Activated CD8-positive, alpha-beta memory T cell treated with anti-CD3 and anti-CD28 coated beads for 36 hours (primary cell): ENCODE data around the gene ZBTB6. TPM values are rescaled to one million over a fixed set of nuclear protein-coding genes. Genes with fewer than 3 reads are reported as not detected.

Experiments used
- CTCF ChIA-PET: fragments of 350-600 bp; sonication (Branson Sonifier 250); formaldehyde crosslinking; loops from one replicate; lab custom pipeline; 2021; ENCODE audit warnings: antibody characterized with exemption; lab: Charles Lee
- POLR2A ChIA-PET: fragments of 350-600 bp; sonication (Branson Sonifier 250); formaldehyde crosslinking; loops from one replicate; lab custom pipeline; 2021; ENCODE audit warnings: antibody characterized with exemption; lab: Charles Lee
- total RNA-seq, 2 experiments: library from RNA; stranded (reverse); gene quantifications; one replicate each; pipeline ENCODE4 v1.2.3, GENCODE V29; 2021

Gene ZBTB6
- total RNA-seq, 2 experiments from 2014 or later: 9.7 to 10.5 TPM

DNA sequence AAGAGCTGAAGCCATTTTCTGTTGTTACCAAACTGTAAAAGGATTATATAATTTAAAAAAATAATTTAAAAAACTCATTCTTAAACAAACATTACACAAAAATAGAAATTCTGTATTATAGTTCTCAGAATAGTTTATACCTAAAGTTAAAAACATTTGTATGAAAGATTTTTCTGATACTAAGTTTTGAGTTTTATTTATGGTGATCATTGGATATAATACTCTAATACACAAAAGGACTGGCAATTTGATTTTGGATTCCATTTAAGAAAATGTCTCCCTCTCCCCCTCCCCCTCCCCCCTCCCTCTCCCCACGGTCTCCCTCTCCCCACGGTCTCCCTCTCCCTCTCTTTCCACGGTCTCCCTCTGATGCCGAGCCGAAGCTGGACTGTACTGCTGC lies 47.0 kb downstream of the ZBTB6 start:
- CTCF ChIA-PET: no interaction called here
- POLR2A ChIA-PET: no interaction called here

DNA sequence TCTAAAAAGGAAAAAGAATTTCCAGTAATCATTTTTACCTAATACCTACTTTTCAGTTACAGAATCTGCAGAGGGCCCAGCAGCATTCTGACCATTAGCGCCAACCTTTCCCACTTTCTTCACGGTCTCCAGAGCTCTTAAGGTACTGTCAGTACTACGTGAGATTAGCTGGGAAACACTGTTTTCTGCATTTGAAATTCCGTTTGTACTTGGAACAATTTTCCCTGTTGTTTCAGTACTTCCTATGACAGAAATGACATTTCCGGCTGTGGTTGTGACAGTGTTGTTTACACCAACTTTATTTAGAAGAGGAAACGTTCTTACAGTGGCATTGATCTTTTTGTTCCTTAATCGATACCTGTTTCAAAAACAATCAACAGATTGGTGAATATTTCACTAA lies 47.8 kb downstream of the ZBTB6 start:
- ChIA-PET POLR2A (no interaction called here), CTCF (no interaction called here)

DNA sequence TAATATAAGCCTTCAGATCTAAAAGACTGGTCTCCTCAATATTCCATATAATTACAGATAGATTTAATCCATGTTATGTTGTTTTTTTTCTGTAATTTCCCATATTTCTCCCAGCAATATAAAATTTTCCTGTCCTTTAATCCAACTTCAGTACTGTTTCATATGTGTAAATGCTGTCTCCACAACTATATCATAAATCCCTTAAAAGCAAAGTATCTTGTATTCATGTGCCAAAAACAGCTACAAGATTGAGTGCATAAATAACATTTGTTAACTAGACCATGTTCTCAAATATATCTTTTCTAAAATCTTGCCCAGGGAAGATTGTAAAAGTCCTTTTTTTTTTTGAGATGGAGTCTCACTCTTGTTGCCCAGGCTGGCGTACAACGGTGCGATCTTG lies 49.7 kb downstream of the ZBTB6 start:
- ChIA-PET CTCF (no interaction called here), POLR2A (no interaction called here)

DNA sequence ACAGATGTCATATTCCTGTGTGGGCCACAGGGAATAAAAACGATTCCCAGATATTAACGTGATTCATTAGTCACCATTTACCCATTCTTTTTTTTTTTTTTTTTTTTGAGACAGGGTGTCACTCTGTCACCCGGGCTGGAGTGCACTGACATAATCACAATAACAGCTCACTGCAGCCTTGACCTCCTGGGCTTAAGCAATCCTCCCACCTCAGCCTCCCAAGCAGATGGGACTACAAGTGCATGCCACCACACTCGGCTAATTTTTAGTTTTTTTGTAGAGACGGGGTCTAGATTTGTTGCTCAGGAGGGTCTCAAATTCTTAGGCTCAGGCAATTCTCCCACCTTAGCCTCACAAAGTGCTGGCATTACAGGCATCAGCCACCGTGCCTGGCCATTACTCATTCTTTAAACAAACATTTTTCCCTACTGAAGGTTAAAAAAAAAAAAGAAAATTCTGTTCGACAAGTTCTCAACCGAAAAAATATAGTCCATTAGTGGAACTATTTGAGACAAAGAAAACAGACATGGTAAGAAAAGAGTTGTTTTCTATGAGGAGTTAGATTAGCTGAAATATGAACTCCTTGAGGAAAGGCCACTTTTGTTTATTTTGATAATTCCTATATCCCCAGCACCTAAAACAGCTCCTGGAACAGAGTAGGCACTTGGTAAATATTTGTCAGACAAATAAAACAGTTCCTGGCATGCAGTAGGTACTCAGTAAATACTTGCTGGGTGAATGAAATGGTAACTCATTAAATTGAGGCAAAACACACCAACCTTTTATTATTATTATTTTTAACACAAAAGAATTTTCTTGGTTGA lies 52.6 kb downstream of the ZBTB6 start:
- ChIA-PET POLR2A (interaction anchor here (0.6 kb wide), 1 partner anchor 45 kb away, joined by 6 read pairs; no protein-coding TSS in a partner anchor), CTCF (no interaction called here)

Other genes starting within 250 kb of the ZBTB6 start
- not detected for gene OR1L3, start 238.2 kb downstream of the ZBTB6 start, total RNA-seq
- gene OR1L4, start 189.3 kb downstream of the ZBTB6 start, total RNA-seq: not detected
- not detected for gene OR1L6, start 171.0 kb downstream of the ZBTB6 start, total RNA-seq
- not detected for gene OR5C1, start 124.4 kb downstream of the ZBTB6 start, total RNA-seq
- not detected for gene OR1K1, start 113.2 kb downstream of the ZBTB6 start, total RNA-seq
- 10 to 100 TPM; 19.5 to 19.9 TPM for gene PDCL, start 84.7 kb downstream of the ZBTB6 start, total RNA-seq
- gene RC3H2, start 8.0 kb downstream of the ZBTB6 start, total RNA-seq: 10 to 100 TPM; 30.4 to 31.2 TPM
- gene ZBTB26, start 18.2 kb upstream of the ZBTB6 start, total RNA-seq: 1 to 10 TPM; 5.7 to 6.4 TPM
- gene RABGAP1, start 27.7 kb upstream of the ZBTB6 start, total RNA-seq: 10 to 100 TPM; 19.1 to 20.7 TPM
- under 1 TPM in 1 of 2 experiments, not detected in 1; 0.65 TPM for gene GPR21, start 120.3 kb upstream of the ZBTB6 start, total RNA-seq